Measurements from ENCODE around the gene VKORC1. TPM values are rescaled to one million over a fixed set of nuclear protein-coding genes. Genes with fewer than 3 reads are reported as not detected.

VKORC1 gene
- total and polyA plus RNA-seq, 2 experiments from 2014 or later = 89.6 to 100 TPM

GRCh38 chr16:31089199-31089598 lies 5.4 kb downstream of the VKORC1 start (continued):
- no peak for TF ChIP-seq ETS1 (IDR thresholded peaks at IDR 0.05)

GRCh38 chr16:31088459-31089183 lies 6.0 kb downstream of the VKORC1 start, which contains the start of gene PRSS53:
Gene PRSS53, minus strand, starts transcription at chr16:31088943. Its CDS starts 134 bp downstream, at chr16:31088809.
- Histone ChIP-seq H3K4me3 (no peak within 1 kb of the TSS), H3K4me2 (no peak within 1 kb of the TSS), H3F3A (replicated peaks; ENCODE audit: low read depth) (no peaks in the 10 kb centered on the region), H3K79me2 (replicated peaks; ENCODE audit: insufficient read depth) (peaks cover 13% of the 10 kb centered on the region), H3K4me1 (ENCODE audit: insufficient read depth) (peaks cover 7% of the 10 kb centered on the region; the same call in 1 of the 2 replicates), H3K36me3 (ENCODE audit: insufficient read depth) (no peaks in the 10 kb centered on the region), H4K20me1 (replicated peaks; ENCODE audit: insufficient read depth) (no peaks in the 10 kb centered on the region), H3K27me3 (ENCODE audit: insufficient read depth) (no peaks in the 10 kb centered on the region), H3K9me2 (ENCODE audit: insufficient read depth) (no peaks in the 10 kb centered on the region), H2AFZ (no peak within 1 kb of the TSS), H3K27ac (ENCODE audit: low read depth) (no peak within 1 kb of the TSS)
- no peaks in the 10 kb centered on the region for H3K9me3 Mint-ChIP-seq
- TF ChIP-seq NANOG (IDR thresholded peaks at IDR 0.05; ENCODE audit: borderline replicate concordance) (no peak), ZNF462 (CRISPR knock-in tag; IDR thresholded peaks at IDR 0.05) (no peak), JUNB (IDR thresholded peaks at IDR 0.05; ENCODE audit: unreplicated experiment) (no peak), REST (IDR thresholded peaks at IDR 0.05; ENCODE audit: unreplicated experiment) (no peak), ZNF331 (CRISPR knock-in tag; IDR thresholded peaks at IDR 0.05; ENCODE audit: low read depth) (no peak), POLR2AphosphoS5 (IDR thresholded peaks at IDR 0.05; ENCODE audit: low read depth) (no peak), EZH2phosphoT487 (IDR thresholded peaks at IDR 0.05; ENCODE audit: unreplicated experiment) (no peak)
- no peak for ATAC-seq
- peaks cover 24% of the 10 kb centered on the region for H3K36me3 Mint-ChIP-seq (ENCODE audit: low read depth)
- DNase-seq (ENCODE audit: low spot score) = no peak
- peaks cover 5% of the 10 kb centered on the region; the same call in 1 of the 3 replicates for H3K4me1 Mint-ChIP-seq
- peaks cover 15% of the 10 kb centered on the region for H3K27me3 Mint-ChIP-seq (ENCODE audit: insufficient read depth, low read depth, poor library complexity)
- H3K27ac Mint-ChIP-seq = no peak within 1 kb of the TSS
- no peak within 1 kb of the TSS; the same call in 2 of the 3 replicates for H3K4me3 Mint-ChIP-seq

Data from GM23338 (cell line).